Ovary (tissue), 3 donors: Measurements from ENCODE around the gene CYB561A3.

Experiments used
- CTCF ChIP-seq, 3 donors: fragments of 450-650 bp in 2 of 3; fragments of 200-600 bp in 1 of 3; IDR thresholded peaks; one replicate each; pipeline versions ENCODE4 v1.5.1 to v1.8.0; 2016 to 2022; ENCODE audit warnings: antibody characterized with exemption in 3 of 3, mild to moderate bottlenecking in 1 of 3
- EP300 ChIP-seq: sonication (generic); formaldehyde crosslinking; IDR thresholded peaks from one replicate; pipeline ENCODE4 v1.6.1; 2017; ENCODE audit warnings: antibody characterized with exemption
- POLR2A ChIP-seq: fragments of 450-650 bp; IDR thresholded peaks from one replicate; pipeline ENCODE4 v1.6.1; 2017; ENCODE audit warnings: antibody characterized with exemption, mild to moderate bottlenecking, moderate library complexity
- donor health status: DM: no; HTN: no; CAD: no.

DNA sequence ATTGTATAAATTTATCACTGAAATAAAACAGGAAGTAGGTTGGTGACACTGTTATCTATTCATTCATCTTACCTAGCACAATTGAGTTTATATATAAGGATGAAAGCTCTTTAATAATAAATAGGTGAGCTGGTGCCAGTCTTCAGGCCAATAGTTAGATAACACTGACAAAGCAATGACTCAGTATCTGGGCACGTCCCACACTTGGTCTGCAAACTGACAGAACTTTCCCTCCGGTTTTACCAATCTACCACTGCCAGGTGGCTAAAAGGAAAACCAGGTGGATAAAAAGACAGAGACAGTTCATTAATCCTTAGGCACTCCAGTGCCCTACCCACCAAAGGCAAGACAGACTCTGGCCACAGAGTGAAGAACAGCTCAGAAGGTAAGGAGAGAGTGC, 46.4 kb downstream of the CYB561A3 start:
- TF ChIP-seq CTCF (IDR thresholded peaks at IDR 0.05) (no peak), POLR2A (no peak), EP300 (no peak)
